Activated CD8-positive, alpha-beta T cell treated with anti-CD3 and anti-CD28 coated beads for 36 hours (primary cell): ENCODE measurements around the gene TBL1X. TPM values are rescaled to one million over a fixed set of nuclear protein-coding genes. Genes with fewer than 3 reads are reported as not detected.

Experiments used
- ATAC-seq: fragments of 200-7000 bp; cut with Tn5 transposase; one replicate; pipeline ENCODE4 v1.10.0; 2021; ENCODE audit warnings: mild to moderate bottlenecking, moderate library complexity
- CTCF ChIA-PET: fragments of 350-600 bp; sonication (Branson Sonifier 250); formaldehyde crosslinking; loops from one replicate; lab custom pipeline; 2021; ENCODE audit warnings: antibody characterized with exemption; lab: Charles Lee
- POLR2A ChIA-PET: fragments of 350-600 bp; sonication (Branson Sonifier 250); formaldehyde crosslinking; loops from one replicate; lab custom pipeline; 2021; ENCODE audit warnings: antibody characterized with exemption; lab: Charles Lee
- DNase-seq: peaks from one replicate; pipeline ENCODE4 v3.0.0-alpha.2; 2020
- H3K27ac Mint-ChIP-seq: one replicate; pipeline ENCODE4 v1.8.0; 2021; ENCODE audit warnings: mild to moderate bottlenecking, mixed read lengths
- H3K27me3 Mint-ChIP-seq: one replicate; pipeline ENCODE4 v1.8.0; 2021; ENCODE audit warnings: mixed read lengths
- H3K36me3 Mint-ChIP-seq: one replicate; pipeline ENCODE4 v1.8.0; 2021; ENCODE audit warnings: low read depth, mixed read lengths
- H3K4me1 Mint-ChIP-seq: one replicate; pipeline ENCODE4 v1.8.0; 2021; ENCODE audit warnings: low read depth, mixed read lengths
- H3K4me3 Mint-ChIP-seq: one replicate; pipeline ENCODE4 v1.8.0; 2021; ENCODE audit warnings: mild to moderate bottlenecking, moderate library complexity, mixed read lengths
- H3K9me3 Mint-ChIP-seq: one replicate; pipeline ENCODE4 v1.8.0; 2021; ENCODE audit warnings: mixed read lengths
- intact Hi-C: fragments of 100-400 bp; cut with micrococcal nuclease; formaldehyde crosslinking; loops from one replicate; pipeline ENCODE4 v1.10.0; 2022
- total RNA-seq, 2 experiments: library from RNA; stranded (reverse); gene quantifications; one replicate each; pipeline ENCODE4 v1.2.3, GENCODE V29; 2021
- TF ChIP-seq, protein P1 (sequence below): fragments of 200-600 bp; IDR thresholded peaks from one replicate; pipeline ENCODE4 v1.8.0; 2022; ENCODE audit warnings: antibody characterized with exemption, mild to moderate bottlenecking

TBL1X gene
- total RNA-seq, 2 experiments from 2014 or later = 28.9 to 32.0 TPM

DNA sequence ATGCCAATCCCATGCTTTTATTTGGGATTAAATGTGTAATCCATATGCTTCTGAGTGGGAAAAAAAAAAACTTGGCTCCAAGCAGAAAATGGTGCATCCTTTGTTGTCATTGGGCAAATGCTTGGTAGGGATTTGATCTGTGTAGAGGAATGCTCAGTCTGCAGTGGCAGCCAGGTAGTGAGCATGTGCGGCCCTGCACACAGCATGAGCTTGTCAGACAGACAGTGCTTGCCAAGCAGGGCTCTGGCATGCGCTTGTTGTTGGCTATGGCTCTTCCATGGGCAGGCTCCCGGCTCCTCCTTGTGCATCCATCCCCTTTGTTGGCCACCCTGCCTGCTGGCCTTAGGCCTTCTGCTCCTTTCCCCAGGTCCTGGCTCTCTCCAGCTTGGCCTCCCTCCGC lies 170.5 kb downstream of the TBL1X start:
- H3K27me3 Mint-ChIP-seq = no peaks in the 10 kb centered on the region
- no peak overlapping the region for H3K27ac Mint-ChIP-seq
- ATAC-seq (no peak), DNase-seq (no peak)
- H3K9me3 Mint-ChIP-seq = no peaks in the 10 kb centered on the region
- H3K36me3 Mint-ChIP-seq = peaks cover 2% of the 10 kb centered on the region
- TF ChIP-seq, protein P1, sequence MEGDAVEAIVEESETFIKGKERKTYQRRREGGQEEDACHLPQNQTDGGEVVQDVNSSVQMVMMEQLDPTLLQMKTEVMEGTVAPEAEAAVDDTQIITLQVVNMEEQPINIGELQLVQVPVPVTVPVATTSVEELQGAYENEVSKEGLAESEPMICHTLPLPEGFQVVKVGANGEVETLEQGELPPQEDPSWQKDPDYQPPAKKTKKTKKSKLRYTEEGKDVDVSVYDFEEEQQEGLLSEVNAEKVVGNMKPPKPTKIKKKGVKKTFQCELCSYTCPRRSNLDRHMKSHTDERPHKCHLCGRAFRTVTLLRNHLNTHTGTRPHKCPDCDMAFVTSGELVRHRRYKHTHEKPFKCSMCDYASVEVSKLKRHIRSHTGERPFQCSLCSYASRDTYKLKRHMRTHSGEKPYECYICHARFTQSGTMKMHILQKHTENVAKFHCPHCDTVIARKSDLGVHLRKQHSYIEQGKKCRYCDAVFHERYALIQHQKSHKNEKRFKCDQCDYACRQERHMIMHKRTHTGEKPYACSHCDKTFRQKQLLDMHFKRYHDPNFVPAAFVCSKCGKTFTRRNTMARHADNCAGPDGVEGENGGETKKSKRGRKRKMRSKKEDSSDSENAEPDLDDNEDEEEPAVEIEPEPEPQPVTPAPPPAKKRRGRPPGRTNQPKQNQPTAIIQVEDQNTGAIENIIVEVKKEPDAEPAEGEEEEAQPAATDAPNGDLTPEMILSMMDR = no peak
- CTCF ChIA-PET = no interaction called here
- intact Hi-C loops = no loop called here
- H3K4me1 Mint-ChIP-seq = peaks cover 18% of the 10 kb centered on the region
- H3K4me3 Mint-ChIP-seq = no peak overlapping the region
- POLR2A ChIA-PET = no interaction called here

DNA sequence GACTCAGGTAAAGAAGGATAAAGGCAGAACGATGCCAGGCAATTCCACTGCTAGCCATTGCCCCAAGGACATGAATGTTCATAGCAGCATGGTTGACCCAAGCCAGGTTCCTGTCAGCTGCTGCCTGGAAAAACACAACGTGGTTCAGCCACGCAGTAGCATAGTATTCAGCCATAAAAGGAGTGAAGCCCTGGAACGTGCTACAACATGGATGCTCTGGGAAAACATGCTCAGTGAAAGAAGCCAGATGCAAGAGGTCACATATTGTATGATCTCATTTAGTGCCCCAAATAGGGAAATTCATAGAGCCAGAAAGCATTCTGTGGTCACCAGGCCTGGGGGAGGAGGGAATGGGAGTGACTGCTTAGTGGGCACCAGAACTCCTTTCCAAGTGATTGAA lies 170.9 kb downstream of the TBL1X start:
- Mint-ChIP-seq H3K9me3 (no peaks in the 10 kb centered on the region), H3K4me3 (no peak overlapping the region), H3K4me1 (peaks cover 18% of the 10 kb centered on the region), H3K27ac (no peak overlapping the region), H3K36me3 (peaks cover 2% of the 10 kb centered on the region), H3K27me3 (no peaks in the 10 kb centered on the region)
- no peak for ATAC-seq
- POLR2A ChIA-PET = no interaction called here
- TF ChIP-seq, protein P1 = no peak
- no peak for DNase-seq
- intact Hi-C loops = no loop called here
- CTCF ChIA-PET = no interaction called here

DNA sequence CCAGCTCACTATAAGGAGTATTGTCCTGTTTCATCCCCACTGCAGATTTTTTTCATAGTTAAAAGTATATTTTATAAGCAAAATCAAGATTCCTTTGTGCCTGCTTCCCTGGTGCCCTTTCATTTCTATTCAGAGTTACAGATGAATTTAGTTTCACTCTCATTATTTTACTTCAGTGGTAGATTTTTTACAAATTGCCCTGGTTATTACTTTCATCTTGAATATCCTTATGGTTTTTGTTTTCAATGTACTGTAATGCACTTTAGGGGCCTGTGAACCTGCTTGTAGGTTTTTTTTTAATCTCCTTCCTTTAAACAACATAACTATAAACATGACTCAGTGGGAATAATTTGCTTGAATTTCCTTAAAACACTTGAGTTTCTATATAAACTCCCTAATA lies 174.0 kb downstream of the TBL1X start:
- intact Hi-C loops = no loop called here
- DNase-seq (no peak), ATAC-seq (no peak)
- H3K4me1 Mint-ChIP-seq = peaks cover 35% of the 10 kb centered on the region
- H3K9me3 Mint-ChIP-seq = no peaks in the 10 kb centered on the region
- TF ChIP-seq, protein P1 = no peak
- peaks cover 6% of the 10 kb centered on the region for H3K36me3 Mint-ChIP-seq
- no peak overlapping the region for H3K27ac Mint-ChIP-seq
- no peaks in the 10 kb centered on the region for H3K27me3 Mint-ChIP-seq
- ChIA-PET CTCF (no interaction called here), POLR2A (no interaction called here)
- no peak overlapping the region for H3K4me3 Mint-ChIP-seq

DNA sequence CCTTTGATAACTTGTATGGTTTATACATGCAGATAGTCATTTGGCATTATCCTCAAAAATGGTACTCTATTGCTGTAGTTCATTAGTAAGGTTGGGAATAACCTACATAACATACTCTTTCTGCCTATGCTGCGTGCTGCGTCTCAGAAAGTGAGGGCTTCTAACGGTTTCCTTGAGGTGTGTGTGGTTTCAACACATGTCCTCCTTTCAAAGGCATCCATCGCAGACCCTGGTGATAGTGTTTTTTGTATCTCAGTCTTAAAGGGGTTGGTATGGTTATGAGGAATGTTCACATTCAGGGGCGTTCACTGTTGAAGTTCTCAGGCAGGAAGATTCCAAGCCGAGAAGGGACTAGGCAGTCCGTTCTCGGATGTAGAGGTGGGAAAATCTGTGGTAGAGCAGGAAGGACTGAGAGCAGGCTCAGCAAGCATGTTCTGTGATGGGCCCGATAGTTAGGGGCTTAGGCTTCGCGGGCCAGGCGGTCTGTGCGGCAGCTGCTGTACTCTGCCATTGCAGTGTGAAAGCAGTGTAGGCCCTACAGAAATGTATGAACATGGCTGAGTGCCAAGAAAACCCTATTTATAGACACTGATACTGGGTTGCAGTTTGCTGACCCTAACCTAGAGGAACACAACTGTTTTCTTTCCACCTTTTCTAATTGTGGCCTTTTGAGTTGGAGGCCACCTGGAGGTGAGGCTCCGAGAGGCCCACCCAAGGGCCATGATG lies 177.6 kb downstream of the TBL1X start:
- intact Hi-C loops = no loop called here
- ChIA-PET CTCF (no interaction called here), POLR2A (no interaction called here)
- Mint-ChIP-seq H3K27me3 (no peaks in the 10 kb centered on the region), H3K27ac (peak overlapping the region; percentile 88), H3K4me1 (peaks cover 44% of the 10 kb centered on the region), H3K9me3 (no peaks in the 10 kb centered on the region), H3K36me3 (peaks cover 5% of the 10 kb centered on the region), H3K4me3 (no peak overlapping the region)
- ATAC-seq = peak; percentile 35
- DNase-seq = no peak
- TF ChIP-seq, protein P1 = no peak

DNA sequence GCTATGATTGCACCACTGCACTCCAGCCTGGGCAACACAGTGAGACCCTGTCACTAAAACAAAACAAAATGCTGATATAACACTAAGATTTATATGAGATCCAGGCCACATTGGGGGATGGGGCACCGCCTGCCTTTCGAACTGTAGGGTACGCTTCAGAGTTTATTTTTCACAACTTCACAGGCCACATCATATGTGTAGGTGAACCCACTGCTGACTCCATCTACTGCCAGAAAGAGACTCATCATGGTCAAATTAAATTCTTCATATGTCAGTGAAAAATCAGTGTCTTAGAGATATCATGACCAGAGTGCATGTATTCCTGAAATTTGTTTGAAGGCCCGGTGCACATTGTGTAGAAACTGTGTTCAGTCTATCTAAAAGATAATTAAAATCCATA lies 178.9 kb downstream of the TBL1X start:
- H3K9me3 Mint-ChIP-seq = no peaks in the 10 kb centered on the region
- H3K27me3 Mint-ChIP-seq = no peaks in the 10 kb centered on the region
- CTCF ChIA-PET = no interaction called here

More for the DNA sequence above, 178.9 kb downstream of the TBL1X start:
- intact Hi-C loops = no loop called here
- peaks cover 41% of the 10 kb centered on the region for H3K4me1 Mint-ChIP-seq
- peaks cover 5% of the 10 kb centered on the region for H3K36me3 Mint-ChIP-seq
- TF ChIP-seq, protein P1 = no peak
- H3K4me3 Mint-ChIP-seq = no peak overlapping the region
- POLR2A ChIA-PET = no interaction called here
- DNase-seq (peak; percentile 23), ATAC-seq (peak; percentile 32)
- peak overlapping the region; percentile 80 for H3K27ac Mint-ChIP-seq
